Smooth muscle cell (in vitro differentiated cells): ENCODE results near the gene CORO7. TPM values are rescaled to one million over a fixed set of nuclear protein-coding genes. Genes with fewer than 3 reads are reported as not detected.
A peak's percentile ranks its signal among the peaks of the same experiment; 100 is the strongest.

ENCODE experiments used
- DNase-seq: peaks from one replicate; lab custom pipeline; 2025; ENCODE audit not compliant: unreplicated experiment; lab: John Stamatoyannopoulos, UW
- H2AFZ ChIP-seq: fragments of 200-600 bp; sonication (generic); 2 replicates; pipeline ENCODE4 v1.6.0; 2016; ENCODE audit warnings: antibody characterized with exemption, low read depth, mild to moderate bottlenecking
- H3F3A ChIP-seq: fragments of 200-600 bp; sonication (generic); 2 replicates; pipeline ENCODE4 v1.6.0; 2017; ENCODE audit warnings: antibody characterized with exemption, low read depth
- H3K27ac ChIP-seq: fragments of 200-600 bp; sonication (generic); 2 replicates; pipeline ENCODE4 v1.5.1; 2016; ENCODE audit warnings: low read depth, mild to moderate bottlenecking
- H3K27me3 ChIP-seq: fragments of 200-600 bp; sonication (generic); 2 replicates; pipeline ENCODE4 v1.6.1; 2016; ENCODE audit warnings: low read depth, mild to moderate bottlenecking
- H3K36me3 ChIP-seq: fragments of 200-600 bp; sonication (generic); 2 replicates; pipeline ENCODE4 v1.5.1; 2016; ENCODE audit warnings: low read depth
- H3K4me1 ChIP-seq: fragments of 200-600 bp; sonication (generic); 2 replicates; pipeline ENCODE4 v1.5.1; 2016; ENCODE audit warnings: low read depth
- H3K4me2 ChIP-seq: fragments of 200-600 bp; sonication (generic); 2 replicates; pipeline ENCODE4 v1.6.0; 2016; ENCODE audit warnings: mild to moderate bottlenecking
- H3K4me3 ChIP-seq: fragments of 200-600 bp; sonication (generic); 2 replicates; pipeline ENCODE4 v1.5.1; 2016; ENCODE audit warnings: mild to moderate bottlenecking
- H3K79me2 ChIP-seq: fragments of 200-600 bp; sonication (generic); 2 replicates; pipeline ENCODE4 v1.6.0; 2016; ENCODE audit warnings: low read depth, mild to moderate bottlenecking
- H3K9ac ChIP-seq: fragments of 200-600 bp; sonication (generic); 2 replicates; pipeline ENCODE4 v1.6.0; 2016; ENCODE audit warnings: low read depth
- H3K9me3 ChIP-seq: fragments of 200-600 bp; sonication (generic); replicated peaks from 2 replicates; pipeline ENCODE4 v1.5.1; 2016; ENCODE audit warnings: low read depth
- H4K20me1 ChIP-seq: fragments of 200-600 bp; sonication (generic); 2 replicates; pipeline ENCODE4 v1.6.0; 2016; ENCODE audit warnings: low read depth
- WGBS: methylation state at CpG from one replicate; pipeline ENCODE4 v1.1.7; 2016; ENCODE audit warnings: low lambda C conversion rate; 5-methylcytosine and 5-hydroxymethylcytosine counted together
- polyA plus RNA-seq: library from polyadenylated mRNA; unstranded; fragments of >200 nt; fragmentation: Nextera tagmentation; extraction: Ambion mirVana; gene quantifications from 2 replicates; pipeline ENCODE4 v1.2.1, GENCODE V29; 2016
- total RNA-seq: library from RNA; depleted of rRNA; stranded (reverse); fragments of >200 nt; gene quantifications from 2 replicates; pipeline ENCODE4 v1.2.3, GENCODE V29; 2014
- TF ChIP-seq, protein P1 (sequence below): fragments of 200-600 bp; sonication (generic); IDR thresholded peaks from 2 replicates; pipeline ENCODE4 v1.5.1; 2017; ENCODE audit warnings: borderline replicate concordance, mild to moderate bottlenecking, antibody characterized with exemption; ENCODE audit not compliant: insufficient read depth, poor library complexity, severe bottlenecking

CORO7 gene
- total and polyA plus RNA-seq, 2 experiments from 2014 or later: 6.7 to 12.7 TPM

DNA sequence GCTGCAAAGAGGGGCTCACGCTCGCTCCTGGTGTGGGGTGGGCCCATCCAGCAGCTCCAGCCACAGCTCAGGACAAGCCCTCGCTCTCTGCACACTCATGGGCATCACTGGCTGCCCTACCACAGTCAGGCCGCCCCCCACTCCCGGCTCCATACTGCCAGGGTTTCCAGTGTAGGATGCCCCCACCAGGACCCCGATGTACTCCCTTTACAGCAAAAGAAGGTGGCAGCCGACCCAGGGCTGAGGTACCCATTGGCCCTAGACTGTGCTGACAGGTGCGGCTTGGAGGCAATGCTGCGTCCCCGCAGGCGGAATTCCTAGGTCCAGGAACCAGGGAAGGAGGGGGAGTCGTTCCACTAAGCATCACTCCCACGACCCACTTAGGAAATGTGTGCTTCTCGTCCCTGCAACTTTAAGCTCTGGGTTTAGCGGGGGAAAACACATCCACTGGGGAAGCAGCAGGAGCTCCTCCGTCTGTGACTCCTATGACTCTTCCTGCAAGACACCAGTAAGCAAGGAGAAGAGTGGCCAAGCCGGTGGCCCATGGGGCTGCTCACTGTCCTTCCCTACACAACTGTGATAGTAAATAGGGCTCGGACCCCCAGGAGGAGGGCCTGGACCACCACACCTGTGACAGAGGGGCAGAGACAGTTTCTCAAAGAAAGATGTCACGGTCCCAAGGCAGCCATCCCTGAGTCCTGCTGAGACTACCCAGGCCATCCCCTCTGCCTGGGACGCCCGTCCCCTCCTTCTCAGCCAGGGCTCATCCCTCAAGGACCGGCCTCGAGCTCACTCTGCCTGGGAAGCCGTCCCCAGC lies 13.1 kb downstream of the CORO7 start:
- WGBS: 88% methylated on average over 24 of the region's 24 CpGs
- Histone ChIP-seq H3K36me3 (no peaks in the 10 kb centered on the region), H3K4me3 (no peak overlapping the region), H2AFZ (no peak overlapping the region), H3K27me3 (no peaks in the 10 kb centered on the region), H3K9ac (no peak overlapping the region), H3K4me2 (no peak overlapping the region), H4K20me1 (no peaks in the 10 kb centered on the region), H3K4me1 (no peaks in the 10 kb centered on the region), H3K9me3 (no peaks in the 10 kb centered on the region), H3F3A (no peaks in the 10 kb centered on the region), H3K27ac (no peak overlapping the region), H3K79me2 (no peaks in the 10 kb centered on the region)
- DNase-seq: no peak
- TF ChIP-seq, protein P1, sequence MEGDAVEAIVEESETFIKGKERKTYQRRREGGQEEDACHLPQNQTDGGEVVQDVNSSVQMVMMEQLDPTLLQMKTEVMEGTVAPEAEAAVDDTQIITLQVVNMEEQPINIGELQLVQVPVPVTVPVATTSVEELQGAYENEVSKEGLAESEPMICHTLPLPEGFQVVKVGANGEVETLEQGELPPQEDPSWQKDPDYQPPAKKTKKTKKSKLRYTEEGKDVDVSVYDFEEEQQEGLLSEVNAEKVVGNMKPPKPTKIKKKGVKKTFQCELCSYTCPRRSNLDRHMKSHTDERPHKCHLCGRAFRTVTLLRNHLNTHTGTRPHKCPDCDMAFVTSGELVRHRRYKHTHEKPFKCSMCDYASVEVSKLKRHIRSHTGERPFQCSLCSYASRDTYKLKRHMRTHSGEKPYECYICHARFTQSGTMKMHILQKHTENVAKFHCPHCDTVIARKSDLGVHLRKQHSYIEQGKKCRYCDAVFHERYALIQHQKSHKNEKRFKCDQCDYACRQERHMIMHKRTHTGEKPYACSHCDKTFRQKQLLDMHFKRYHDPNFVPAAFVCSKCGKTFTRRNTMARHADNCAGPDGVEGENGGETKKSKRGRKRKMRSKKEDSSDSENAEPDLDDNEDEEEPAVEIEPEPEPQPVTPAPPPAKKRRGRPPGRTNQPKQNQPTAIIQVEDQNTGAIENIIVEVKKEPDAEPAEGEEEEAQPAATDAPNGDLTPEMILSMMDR: no peak

GRCh38 chr16:4402439-4403132 lies 13.8 kb downstream of the CORO7 start:
- Histone ChIP-seq H3K4me2 (peak overlapping the region; percentile 83), H3K79me2 (no peaks in the 10 kb centered on the region), H2AFZ (no peak overlapping the region), H3K4me3 (peak overlapping the region; percentile 31), H3K9ac (no peak overlapping the region), H4K20me1 (no peaks in the 10 kb centered on the region), H3K36me3 (no peaks in the 10 kb centered on the region), H3K4me1 (no peaks in the 10 kb centered on the region), H3K27me3 (no peaks in the 10 kb centered on the region), H3K27ac (no peak overlapping the region), H3F3A (no peaks in the 10 kb centered on the region), H3K9me3 (no peaks in the 10 kb centered on the region)
- DNase-seq: peak; percentile 62
- TF ChIP-seq, protein P1: peak; percentile 89
- WGBS: 21% methylated on average over 28 of the region's 29 CpGs

- TF ChIP-seq, protein P1: no peak
- H4K20me1 ChIP-seq: no peaks in the 10 kb centered on the region
- no peaks in the 10 kb centered on the region for H3K9me3 ChIP-seq
- no peaks in the 10 kb centered on the region for H3K36me3 ChIP-seq
- DNase-seq: no peak
- no peaks in the 10 kb centered on the region for H3K79me2 ChIP-seq
- H3K4me1 ChIP-seq: no peaks in the 10 kb centered on the region
- whole genome bisulfite sequencing: 96% methylated on average over 12 of the region's 12 CpGs
- H3K4me2 ChIP-seq: no peak overlapping the region
- no peaks in the 10 kb centered on the region for H3K27me3 ChIP-seq
- no peak overlapping the region for H2AFZ ChIP-seq
- H3K4me3 ChIP-seq: no peak overlapping the region
- H3K9ac ChIP-seq: no peak overlapping the region
- no peak overlapping the region for H3K27ac ChIP-seq
- no peaks in the 10 kb centered on the region for H3F3A ChIP-seq
Measured at GRCh38 chr16:4401510-4401909, 14.9 kb downstream of the CORO7 start.
